GM19193 (cell line): ENCODE data around the gene KANSL2.
A peak's percentile ranks its signal among the peaks of the same experiment; 100 is the strongest.

Source experiments
- POLR2A ChIP-seq: IDR thresholded peaks from 4 replicates; pipeline ENCODE4 v1.6.1; 2011; ENCODE audit not compliant: insufficient read depth, insufficient read length; ENCODE audit errors: extremely low read depth

Gene KANSL2, protein sequence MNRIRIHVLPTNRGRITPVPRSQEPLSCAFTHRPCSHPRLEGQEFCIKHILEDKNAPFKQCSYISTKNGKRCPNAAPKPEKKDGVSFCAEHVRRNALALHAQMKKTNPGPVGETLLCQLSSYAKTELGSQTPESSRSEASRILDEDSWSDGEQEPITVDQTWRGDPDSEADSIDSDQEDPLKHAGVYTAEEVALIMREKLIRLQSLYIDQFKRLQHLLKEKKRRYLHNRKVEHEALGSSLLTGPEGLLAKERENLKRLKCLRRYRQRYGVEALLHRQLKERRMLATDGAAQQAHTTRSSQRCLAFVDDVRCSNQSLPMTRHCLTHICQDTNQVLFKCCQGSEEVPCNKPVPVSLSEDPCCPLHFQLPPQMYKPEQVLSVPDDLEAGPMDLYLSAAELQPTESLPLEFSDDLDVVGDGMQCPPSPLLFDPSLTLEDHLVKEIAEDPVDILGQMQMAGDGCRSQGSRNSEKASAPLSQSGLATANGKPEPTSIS

GRCh38 chr12:48681710-48682532 lies at the start of gene KANSL2:
Gene KANSL2, minus strand, starts transcription at chr12:48682238. Its CDS starts 606 bp downstream, at chr12:48681632.
- TF ChIP-seq POLR2A = peak; percentile 99

GRCh38 chr12:48728807-48729206 lies 46.8 kb upstream of the KANSL2 start:
- no peak for TF ChIP-seq POLR2A

GRCh38 chr12:48717252-48717695 lies 35.2 kb upstream of the KANSL2 start:
- TF ChIP-seq POLR2A = no peak

GRCh38 chr12:48716493-48717251 lies 34.6 kb upstream of the KANSL2 start, which contains the start of gene CCNT1:
Gene CCNT1, minus strand, starts transcription at chr12:48716707. Its CDS starts 32 bp downstream, at chr12:48716675.
- peak; percentile 84 for TF ChIP-seq POLR2A

DNA sequence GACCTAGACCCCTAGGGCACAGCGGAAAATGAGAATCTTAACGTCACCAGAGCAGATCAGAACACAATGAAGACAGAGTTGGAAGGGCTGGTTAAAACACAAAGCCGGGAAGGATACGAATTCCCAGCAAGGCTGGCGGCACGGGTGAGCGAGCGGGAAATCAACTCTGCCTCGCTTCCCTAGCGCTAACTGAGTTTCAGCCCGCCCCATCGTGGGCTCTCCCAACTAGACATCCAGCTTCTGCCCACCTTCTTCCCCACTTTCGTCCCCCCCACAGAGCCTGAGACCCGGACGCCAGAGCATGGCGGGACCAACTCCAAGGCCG lies 34.1 kb upstream of the KANSL2 start:
- TF ChIP-seq POLR2A = no peak

DNA sequence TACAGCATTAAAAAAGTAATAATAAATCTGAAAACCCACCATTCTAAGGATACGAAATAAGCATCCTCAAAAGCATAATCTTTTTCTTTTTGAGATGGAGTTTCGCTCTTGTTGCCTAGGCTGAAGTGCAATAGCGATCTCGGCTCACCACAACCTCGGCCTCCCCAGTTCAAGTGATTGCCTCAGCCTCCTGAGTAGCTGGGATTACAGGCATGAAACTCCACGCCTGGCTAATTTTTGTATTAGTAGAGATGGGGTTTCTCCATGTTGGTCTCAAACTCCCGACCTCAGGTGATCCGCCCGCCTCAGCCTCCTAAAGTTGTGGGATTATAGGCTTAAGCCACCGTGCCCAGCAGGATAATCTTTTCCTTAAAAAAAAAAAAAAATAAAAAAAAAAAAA lies 30.2 kb upstream of the KANSL2 start:
- no peak for TF ChIP-seq POLR2A

DNA sequence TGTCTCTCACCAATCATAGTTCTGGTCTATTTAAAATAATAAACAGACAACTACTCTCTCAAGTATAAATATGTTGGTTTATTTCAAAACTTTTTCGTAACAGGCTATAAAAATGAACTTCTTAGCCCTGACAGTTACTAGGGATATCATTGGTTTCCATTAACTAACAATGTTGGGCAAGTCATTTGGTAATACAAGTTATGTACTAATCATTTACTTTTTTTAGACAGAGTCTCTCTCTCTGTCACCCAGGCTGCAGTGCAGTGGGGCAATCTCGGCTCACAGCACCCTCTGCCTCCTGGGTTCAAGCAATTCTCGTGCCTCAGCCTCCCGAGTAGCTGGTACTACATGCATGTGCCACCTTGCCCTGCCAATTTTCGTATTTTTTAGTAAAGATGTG lies 14.6 kb upstream of the KANSL2 start:
- no peak for TF ChIP-seq POLR2A

GRCh38 chr12:48695859-48696258 lies 13.8 kb upstream of the KANSL2 start:
- no peak for TF ChIP-seq POLR2A

GRCh38 chr12:48694038-48694437 lies 12.0 kb upstream of the KANSL2 start:
- TF ChIP-seq POLR2A = no peak

DNA sequence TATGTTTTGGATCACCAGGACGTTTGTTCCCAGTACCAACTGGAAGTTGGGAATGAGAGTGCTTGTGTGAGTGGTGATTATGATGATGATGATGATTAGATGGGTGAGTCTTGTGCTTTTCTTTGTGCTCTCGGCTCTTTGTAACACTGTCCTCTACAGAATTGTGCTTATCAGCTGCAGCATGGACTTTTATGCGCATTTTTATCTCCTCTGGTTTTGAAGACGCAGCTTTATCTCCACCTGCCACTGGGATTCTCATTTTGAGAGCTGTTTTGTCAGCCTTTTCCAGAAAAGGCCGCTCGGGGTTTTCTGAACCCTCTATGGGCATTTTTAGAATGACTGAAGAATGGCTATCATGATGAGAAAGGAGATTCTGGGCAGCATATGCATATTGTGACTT lies 11.5 kb upstream of the KANSL2 start:
- TF ChIP-seq POLR2A = no peak

GRCh38 chr12:48691826-48692487 lies 9.9 kb upstream of the KANSL2 start:
- TF ChIP-seq POLR2A = no peak

- TF ChIP-seq POLR2A = no peak
Observed at GRCh38 chr12:48690990-48691389, 9.0 kb upstream of the KANSL2 start.

GRCh38 chr12:48690436-48690835 lies 8.4 kb upstream of the KANSL2 start:
- no peak for TF ChIP-seq POLR2A

DNA sequence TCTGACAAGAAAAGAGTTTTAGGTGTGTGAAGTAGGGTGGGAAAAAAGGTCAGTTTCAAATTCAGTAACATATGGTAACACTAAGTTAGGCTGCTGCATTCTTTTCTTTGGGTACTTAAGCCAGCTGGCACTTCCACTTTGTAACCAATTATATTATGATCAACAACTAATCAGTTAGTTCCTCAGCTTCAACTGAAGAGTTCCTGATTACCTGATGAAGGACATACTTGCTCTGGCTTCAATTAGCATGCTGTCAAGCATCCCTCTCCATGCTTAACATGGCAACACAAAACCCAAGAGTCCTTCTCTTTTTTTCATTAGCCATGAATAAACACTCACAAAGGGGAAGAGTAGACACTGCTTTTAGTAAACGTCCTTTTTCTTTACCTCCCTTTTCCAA lies 6.8 kb upstream of the KANSL2 start:
- TF ChIP-seq POLR2A = no peak
